GM12878 (cell line): Measurements from ENCODE around the gene FEM1B. TPM values are rescaled to one million over a fixed set of nuclear protein-coding genes. Genes with fewer than 3 reads are reported as not detected.

Experiments
- ATAC-seq: fragments of 200-7000 bp; cut with Tn5 transposase; 3 replicates; pipeline ENCODE4 v1.9.1; 2020; ENCODE audit warnings: mild to moderate bottlenecking, moderate library complexity
- BruUV-seq: library from RNA; stranded (reverse); fragments of 400-500 nt; replicated peaks from 2 replicates; lab custom pipeline; 2021; lab: Mats Ljungman, UMichigan
- CTCF ChIA-PET: fragments of 300-600 bp; sonication (Branson Sonifier 250); formaldehyde crosslinking; extraction: SDS; loops from one replicate; lab custom pipeline; 2021; ENCODE audit warnings: inconsistent platforms; lab: Yijun Ruan, JAX
- POLR2A ChIA-PET: fragments of 350-600 bp; formaldehyde crosslinking; extraction: SDS; loops from one replicate; lab custom pipeline; 2021; ENCODE audit warnings: inconsistent platforms; lab: Charles Lee
- RAD21 ChIA-PET: fragments of 300-600 bp; sonication (Branson Sonifier 250); formaldehyde crosslinking; loops from one replicate; lab custom pipeline; 2023; ENCODE audit warnings: antibody characterized with exemption; ENCODE audit not compliant: unreplicated experiment; lab: Charles Lee
- SMC1A ChIA-PET: fragments of 300-600 bp; sonication (Branson Sonifier 250); formaldehyde crosslinking; loops from one replicate; lab custom pipeline; 2023; ENCODE audit not compliant: unreplicated experiment, uncharacterized antibody; lab: Charles Lee
- DNase-seq: peaks from one replicate; pipeline ENCODE4 v3.0.0-alpha.2; 2011; ENCODE audit warnings: low read depth, low spot score
- FAIRE-seq: peaks from 3 replicates; lab custom pipeline; 2011; peaks lifted over from hg19 to GRCh38; lab: Jason Lieb, UNC
- H2AFZ ChIP-seq: 2 replicates; pipeline ENCODE4 v1.6.0; 2011; ENCODE audit warnings: low read depth, low read length, control low read depth; ENCODE audit not compliant: control insufficient read depth
- H3K27ac ChIP-seq: 2 replicates; pipeline ENCODE4 v1.5.1; 2011; ENCODE audit warnings: control low read depth; ENCODE audit not compliant: control insufficient read depth, insufficient read depth
- H3K27me3 ChIP-seq, 2 experiments: replicated peaks in 1 of 2; 2 replicates each; pipeline versions ENCODE4 v1.6.0 to v1.6.1; 2011; ENCODE audit warnings: low read length in 1 of 2; ENCODE audit not compliant: control insufficient read depth in 2 of 2, insufficient read depth in 2 of 2
- H3K36me3 ChIP-seq, 2 experiments: 2 replicates each; pipeline ENCODE4 v1.5.1; 2011; ENCODE audit warnings: low read length in 1 of 2; ENCODE audit not compliant: control insufficient read depth in 2 of 2, insufficient read depth in 2 of 2
- H3K4me1 ChIP-seq: 2 replicates; pipeline ENCODE4 v1.6.1; 2011; ENCODE audit warnings: mild to moderate bottlenecking, low read length, moderate library complexity, mixed read lengths; ENCODE audit not compliant: control insufficient read depth, insufficient read depth
- H3K4me2 ChIP-seq: 2 replicates; pipeline ENCODE4 v1.6.0; 2011; ENCODE audit warnings: control low read depth; ENCODE audit not compliant: control insufficient read depth, insufficient read depth
- H3K4me3 ChIP-seq: fragments of 200-600 bp; sonication (generic); 2 replicates; pipeline ENCODE4 v1.5.1; 2016
- H3K79me2 ChIP-seq: 2 replicates; pipeline ENCODE4 v1.6.0; 2011; ENCODE audit warnings: low read length; ENCODE audit not compliant: control insufficient read depth, insufficient read depth
- H3K9ac ChIP-seq: 2 replicates; pipeline ENCODE4 v1.8.0; 2011; ENCODE audit warnings: low read length, control low read depth, mixed read lengths; ENCODE audit not compliant: control insufficient read depth, insufficient read depth
- H3K9me3 ChIP-seq: replicated peaks from 3 replicates; pipeline ENCODE4 v1.5.1; 2011; ENCODE audit warnings: mild to moderate bottlenecking, low read length; ENCODE audit not compliant: control insufficient read depth, insufficient read depth
- H4K20me1 ChIP-seq: 2 replicates; pipeline ENCODE4 v1.6.0; 2011; ENCODE audit not compliant: control insufficient read depth, insufficient read depth
- CTCF ChIP-seq, 3 experiments: IDR thresholded peaks in 2 of 3; conservative IDR thresholded peaks in 1 of 3; 2 replicates each; pipeline ENCODE4 v1.5.1; 2011; ENCODE audit warnings: low read depth in 3 of 3, low read length in 3 of 3, mild to moderate bottlenecking in 3 of 3, control low read depth in 2 of 3, moderate library complexity in 2 of 3, inconsistent platforms in 1 of 3, mixed read lengths in 1 of 3; ENCODE audit not compliant: control insufficient read depth in 2 of 3, insufficient read depth in 1 of 3; ENCODE audit errors: extremely low read depth in 1 of 3
- E4F1 ChIP-seq: fragments of 450-650 bp; IDR thresholded peaks from 2 replicates; pipeline ENCODE4 v1.6.1; 2018; ENCODE audit warnings: borderline replicate concordance, mild to moderate bottlenecking; ENCODE audit not compliant: partially characterized antibody
- JUND ChIP-seq: IDR thresholded peaks from 2 replicates; pipeline ENCODE4 v1.6.1; 2012; ENCODE audit warnings: low read depth, mild to moderate bottlenecking, low read length, improper control_type of control experiment, moderate library complexity
- PML ChIP-seq: IDR thresholded peaks from 2 replicates; pipeline ENCODE4 v1.6.1; 2012; ENCODE audit warnings: low read length, inconsistent platforms
- SUZ12 ChIP-seq: fragments of 200-600 bp; sonication (generic); IDR thresholded peaks from one replicate; pipeline ENCODE4 v1.6.1; 2018; ENCODE audit warnings: antibody characterized with exemption, mild to moderate bottlenecking; ENCODE audit not compliant: unreplicated experiment
- WGBS: methylation state at CpG from one replicate; pipeline ENCODE4 v1.1.6; 2016; ENCODE audit warnings: low lambda C conversion rate; ENCODE audit not compliant: insufficient replicate concordance, insufficient coverage; ENCODE audit errors: missing lambda C conversion rate; 5-methylcytosine and 5-hydroxymethylcytosine counted together
- in situ Hi-C: fragments of 300-500 bp; cut with MboI; formaldehyde crosslinking; loops from 9 replicates; pipeline ENCODE4 v1.14.3; 2018; ENCODE audit warnings: mixed read lengths
- intact Hi-C: fragments of 100-400 bp; cut with micrococcal nuclease; formaldehyde crosslinking; loops from one replicate; pipeline ENCODE4 v1.14.2; 2022; ENCODE audit not compliant: unreplicated experiment
- polyA plus RNA-seq, 11 experiments: library from polyadenylated mRNA; depleted of rRNA in 4 of 11; unstranded in 6 of 11; stranded (reverse) in 5 of 11; fragments of >200 nt; fragmentation: Nextera tagmentation in 4 of 11; fragmentation: Illumina TruSeq in 1 of 11; extraction: Ambion mirVana in 4 of 11; extraction: Trizol in 1 of 11; gene quantifications; 1 replicate in 1 of 11; 2 replicates in 10 of 11; pipeline versions ENCODE4 v1.2.1 to v1.2.3, GENCODE V29; 2011 to 2016; ENCODE audit warnings: inconsistent platforms in 2 of 11, missing spikeins in 2 of 11, low read depth in 1 of 11
- total RNA-seq, 4 experiments: library from RNA; depleted of rRNA in 3 of 4; stranded (reverse); fragments of >200 nt in 3 of 4; fragmentation: Illumina TruSeq in 1 of 4; extraction: Trizol in 1 of 4; gene quantifications; 2 replicates each; pipeline versions ENCODE4 v1.2.1 to v1.2.3, GENCODE V29; 2013 to 2021

Gene FEM1B
- total and polyA plus RNA-seq, 10 of the 15 experiments (the other 5 are each of a cell fraction or from before 2014, with no cell fraction given) = 5.5 to 61.1 (median 18.2) TPM

- SMC1A ChIA-PET = no interaction called here
- intact Hi-C loops = no loop called here
- POLR2A ChIA-PET = no interaction called here
- TF ChIP-seq SUZ12 = no peak
- no peak for TF ChIP-seq JUND
- FAIRE-seq (no peak), DNase-seq (no peak), ATAC-seq (no peak)
- CTCF ChIA-PET = interaction anchor here (1.2 kb wide), 1 partner anchor 22 kb away, joined by 8 read pairs; no protein-coding TSS in a partner anchor
- Histone ChIP-seq H3K27ac (no peak overlapping the region), H3K36me3 (peaks cover 5 to 18% of the 10 kb centered on the region in 2 experiments), H3K79me2 (peaks cover 91% of the 10 kb centered on the region), H3K4me3 (no peak overlapping the region), H3K9me3 (peaks cover 5% of the 10 kb centered on the region), H4K20me1 (no peaks in the 10 kb centered on the region), H2AFZ (no peak overlapping the region), H3K27me3 (no peaks in the 10 kb centered on the region), H3K9ac (no peak overlapping the region), H3K4me2 (no peak overlapping the region), H3K4me1 (no peaks in the 10 kb centered on the region; the same call in 1 of the 2 replicates)
- no TSS peak for BruUV-seq
- 92% methylated on average over 7 of the region's 7 CpGs for WGBS
- in situ Hi-C loops = no loop called here
- RAD21 ChIA-PET = no interaction called here
These were observed 7.2 kb downstream of the FEM1B start for GRCh38 chr15:68284616-68285258.

GRCh38 chr15:68285259-68285980 lies 7.9 kb downstream of the FEM1B start:
- ChIA-PET CTCF (interaction anchor here (0.6 to 1.2 kb wide), 3 partner anchors 21 to 1676 kb away, joined by 3 to 8 read pairs (median 4); no protein-coding TSS in a partner anchor), RAD21 (no interaction called here), POLR2A (interaction anchor here (0.7 kb wide), 1 partner anchor 17 kb away, joined by 3 read pairs; no protein-coding TSS in a partner anchor), SMC1A (no interaction called here)
- no peaks in the 10 kb centered on the region for H3K27me3 ChIP-seq
- FAIRE-seq = no peak
- WGBS = 99% methylated on average over 5 of the region's 5 CpGs
- intact Hi-C loops = no loop called here
- no peaks in the 10 kb centered on the region for H4K20me1 ChIP-seq
- H2AFZ ChIP-seq = no peak overlapping the region
- in situ Hi-C loops = no loop called here
- H3K36me3 ChIP-seq = peaks cover 9 to 24% of the 10 kb centered on the region in 2 experiments
- no TSS peak for BruUV-seq
- H3K4me1 ChIP-seq = no peaks in the 10 kb centered on the region; the same call in 1 of the 2 replicates
- H3K79me2 ChIP-seq = peaks cover 90% of the 10 kb centered on the region
- no peak for DNase-seq
- H3K27ac ChIP-seq = no peak overlapping the region
- no peak for ATAC-seq
- H3K4me2 ChIP-seq = no peak overlapping the region
- H3K9me3 ChIP-seq = peaks cover 5% of the 10 kb centered on the region
- no peak overlapping the region for H3K9ac ChIP-seq
- H3K4me3 ChIP-seq = no peak overlapping the region
- no peak for TF ChIP-seq CTCF (IDR thresholded peaks at IDR 0.05 in 2 of 3, conservative IDR thresholded peaks at IDR 0.05 in 1 of 3; ENCODE audit: control insufficient read depth in 2 of 3, extremely low read depth in 1 of 3, insufficient read depth in 1 of 3, low read depth in 3 of 3, low read length in 3 of 3)
- TF ChIP-seq PML = no peak
- no peak for TF ChIP-seq E4F1
